ENCODE results near the gene PKN2. TPM values are rescaled to one million over a fixed set of nuclear protein-coding genes. Genes with fewer than 3 reads are reported as not detected.
A peak's percentile ranks its signal among the peaks of the same experiment; 100 is the strongest.

Gene PKN2
- total RNA-seq, 1 donor from 2014 or later: 7.3 TPM

- no peak for TF ChIP-seq CTCF (IDR thresholded peaks at IDR 0.05)
These were observed 3.6 kb upstream of the PKN2 start for GRCh38 chr1:88680471-88680870.

GRCh38 chr1:88680911-88681622 lies 3.0 kb upstream of the PKN2 start:
- no peak for TF ChIP-seq CTCF (IDR thresholded peaks at IDR 0.05)
- H3K27ac ChIP-seq: no peak overlapping the region
- intact Hi-C loops (cut with DNase I): loop anchor here (5.0 to 10.0 kb wide), 5 partner anchors 841 to 1976 kb away; partner anchors contain the start of genes HS2ST1, LMO4, LRRC8B and SELENOF
- peaks cover 0 to 12% of the 10 kb centered on the region in 2 donors for H3K4me1 ChIP-seq
- no peak for DNase-seq (ENCODE audit: low spot score in 2 of 2)
- H3K36me3 ChIP-seq: no peaks in the 10 kb centered on the region
- H3K4me3 ChIP-seq: no peak overlapping the region
- no peaks in the 10 kb centered on the region for H3K27me3 ChIP-seq
- no peaks in the 10 kb centered on the region for H3K9me3 ChIP-seq

More at GRCh38 chr1:88680471-88680870, 3.6 kb upstream of the PKN2 start:
- Histone ChIP-seq H3K4me3 (no peak overlapping the region), H3K27me3 (no peaks in the 10 kb centered on the region), H3K27ac (no peak overlapping the region), H3K4me1 (peaks cover 0 to 6% of the 10 kb centered on the region in 2 donors), H3K36me3 (no peaks in the 10 kb centered on the region), H3K9me3 (no peaks in the 10 kb centered on the region)
- intact Hi-C loops (cut with DNase I): loop anchor here (5.0 to 10.0 kb wide), 5 partner anchors 842 to 1976 kb away; partner anchors contain the start of genes HS2ST1, LMO4, LRRC8B and SELENOF
- no peak for DNase-seq (ENCODE audit: low spot score in 2 of 2)

- peak in 1 of 2 donors; percentile 69 for DNase-seq (ENCODE audit: low spot score in 2 of 2)
- Histone ChIP-seq H3K4me1 (peaks cover 0 to 16% of the 10 kb centered on the region in 2 donors), H3K4me3 (peak overlapping the region; percentile 86 to 88), H3K36me3 (no peaks in the 10 kb centered on the region), H3K27me3 (no peaks in the 10 kb centered on the region), H3K9me3 (no peaks in the 10 kb centered on the region), H3K27ac (peak overlapping the region; percentile 84 to 94)
- intact Hi-C loops (cut with DNase I): loop anchor here (2.0 to 10.0 kb wide), 8 partner anchors 30 to 1980 kb away; partner anchors contain the start of genes GTF2B, HS2ST1, LMO4 and LRRC8B
- TF ChIP-seq CTCF (IDR thresholded peaks at IDR 0.05): no peak
These were observed 597 bp downstream of the PKN2 start for GRCh38 chr1:88684482-88685258.

GRCh38 chr1:88685259-88685620 lies 1.2 kb downstream of the PKN2 start:
- Histone ChIP-seq H3K27me3 (no peaks in the 10 kb centered on the region), H3K4me1 (peaks cover 0 to 16% of the 10 kb centered on the region in 2 donors), H3K9me3 (no peaks in the 10 kb centered on the region), H3K27ac (peak overlapping the region; percentile 84 to 94), H3K4me3 (peak overlapping the region; percentile 86 to 88), H3K36me3 (no peaks in the 10 kb centered on the region)
- no peak for DNase-seq (ENCODE audit: low spot score in 2 of 2)
- TF ChIP-seq CTCF (IDR thresholded peaks at IDR 0.05): no peak
- intact Hi-C loops (cut with DNase I): loop anchor here (2.0 to 10.0 kb wide), 4 partner anchors 30 to 1980 kb away; partner anchors contain the start of genes GTF2B and SH3GLB1

- no peaks in the 10 kb centered on the region for H3K9me3 ChIP-seq
- H3K4me3 ChIP-seq: no peak overlapping the region
- no peak for TF ChIP-seq CTCF (IDR thresholded peaks at IDR 0.05)
- H3K27ac ChIP-seq: no peak overlapping the region
- DNase-seq (ENCODE audit: low spot score in 2 of 2): no peak
- H3K27me3 ChIP-seq: no peaks in the 10 kb centered on the region
- no peaks in the 10 kb centered on the region for H3K36me3 ChIP-seq
- intact Hi-C loops (cut with DNase I): no loop called here
- peaks cover 0 to 4% of the 10 kb centered on the region in 2 donors for H3K4me1 ChIP-seq
These were observed 7.5 kb downstream of the PKN2 start for GRCh38 chr1:88691540-88691939.
